ENCODE data around the gene CDH23.
A peak's percentile ranks its signal among the peaks of the same experiment; 100 is the strongest.

CDH23 gene

DNA sequence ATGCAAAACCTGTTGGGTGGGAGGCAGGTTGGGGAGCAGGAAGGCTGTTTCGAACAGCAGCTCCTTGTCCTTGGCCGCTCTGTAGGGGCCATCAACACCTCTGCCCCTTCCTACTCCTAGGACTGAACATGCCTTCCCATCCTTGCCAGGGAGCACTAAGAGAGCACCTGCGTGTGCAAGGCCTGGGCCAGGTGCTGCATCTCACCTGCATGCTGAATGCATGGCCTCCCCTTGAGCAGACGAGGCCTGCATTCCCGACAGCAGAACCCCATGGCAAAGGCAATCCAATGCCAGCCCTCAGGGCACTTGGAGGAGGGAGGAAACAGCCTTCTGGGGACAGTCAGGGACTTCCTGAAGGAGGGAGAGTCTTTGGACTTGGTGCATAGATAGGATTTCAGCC lies 365.6 kb downstream of the CDH23 start:
- DNase-seq (ENCODE audit: low read depth in 1 of 2, low spot score in 1 of 2): no peak

DNA sequence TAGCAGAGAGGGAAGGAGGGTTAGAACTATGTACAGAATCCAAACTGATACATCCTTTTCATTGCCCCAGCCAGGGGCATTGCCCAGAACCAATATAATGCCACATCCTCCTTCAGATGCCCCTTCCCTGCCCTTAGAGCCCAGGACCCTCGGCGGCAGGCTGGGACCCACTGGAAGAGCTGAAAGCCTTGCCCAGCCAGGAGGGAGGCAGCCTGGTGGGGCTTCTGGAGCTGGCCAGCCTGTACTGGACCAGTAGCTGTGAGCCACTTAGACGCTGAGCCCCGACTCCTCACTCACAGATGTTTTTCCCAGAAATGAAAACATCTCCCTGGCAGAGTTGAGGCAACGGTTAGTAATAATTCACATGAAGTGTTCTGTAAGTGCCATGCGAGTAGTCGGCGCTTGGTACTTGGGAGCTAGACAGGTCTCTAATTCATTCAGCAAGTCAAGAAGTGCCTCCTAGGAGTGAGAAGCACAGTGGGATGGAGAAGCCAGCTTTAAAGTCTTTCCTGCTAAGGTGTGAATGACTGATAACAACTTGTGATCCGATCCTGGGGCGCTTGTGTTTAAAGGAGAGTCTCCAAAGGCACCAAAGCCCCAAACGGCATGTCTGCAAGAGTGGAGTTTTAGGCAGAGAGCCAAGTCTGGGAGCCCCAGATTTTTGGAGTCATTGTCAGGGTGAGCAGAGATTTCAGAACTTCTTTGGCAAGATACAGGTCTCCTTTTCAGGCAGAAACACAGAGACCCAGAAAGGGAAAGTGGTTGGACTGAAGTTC lies 366.8 kb downstream of the CDH23 start:
- no peak for DNase-seq (ENCODE audit: low read depth in 1 of 2, low spot score in 1 of 2)

GRCh38 chr10:71765176-71765904 lies 368.6 kb downstream of the CDH23 start:
- DNase-seq (ENCODE audit: low read depth in 1 of 2, low spot score in 1 of 2): no peak

- DNase-seq (ENCODE audit: low read depth in 1 of 2, low spot score in 1 of 2): no peak
These were observed 369.4 kb downstream of the CDH23 start for GRCh38 chr10:71765906-71766716.

DNA sequence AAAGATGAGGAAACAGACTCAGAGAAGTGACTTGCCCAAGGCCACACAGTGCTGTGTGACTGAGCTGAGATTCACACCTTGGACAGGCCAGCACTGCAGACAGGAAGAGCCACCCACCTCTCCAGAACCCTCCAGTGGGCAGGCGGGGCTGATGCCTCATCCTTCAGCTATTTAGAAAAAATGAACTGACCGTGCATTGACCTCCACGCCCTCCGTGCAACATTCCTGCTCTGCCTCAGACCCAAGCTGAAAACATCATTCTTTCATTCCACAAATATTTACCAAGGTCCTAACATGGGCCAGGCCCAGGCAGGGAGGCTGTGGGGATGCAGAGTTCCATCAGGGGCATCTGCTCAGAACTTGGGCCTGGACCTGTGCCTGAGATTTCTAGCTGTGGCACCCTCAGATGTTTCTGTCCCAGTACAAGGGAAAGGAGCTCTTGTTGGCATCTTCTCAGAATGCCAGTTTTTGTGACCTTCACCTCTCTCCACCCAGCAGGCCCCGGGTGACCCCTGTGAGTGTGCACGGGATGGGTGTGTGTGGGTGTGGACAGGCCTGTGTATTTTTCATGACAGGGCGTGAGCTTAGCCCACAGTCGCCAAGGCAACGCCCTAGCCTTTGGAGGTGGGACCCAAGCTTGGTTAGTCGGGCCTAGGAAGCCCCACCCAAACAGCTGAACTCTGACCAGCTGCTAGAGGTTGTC lies 370.1 kb downstream of the CDH23 start:
- no peak for DNase-seq (ENCODE audit: low read depth in 1 of 2, low spot score in 1 of 2)

- no peak for DNase-seq (ENCODE audit: low read depth in 1 of 2, low spot score in 1 of 2)
These were observed 370.8 kb downstream of the CDH23 start for GRCh38 chr10:71767420-71768035.

GRCh38 chr10:71769279-71769823 lies 372.6 kb downstream of the CDH23 start:
- DNase-seq (ENCODE audit: low read depth in 1 of 2, low spot score in 1 of 2): no peak

- no peak for DNase-seq (ENCODE audit: low read depth in 1 of 2, low spot score in 1 of 2)
These were observed 373.5 kb downstream of the CDH23 start for GRCh38 chr10:71770255-71770654.

DNA sequence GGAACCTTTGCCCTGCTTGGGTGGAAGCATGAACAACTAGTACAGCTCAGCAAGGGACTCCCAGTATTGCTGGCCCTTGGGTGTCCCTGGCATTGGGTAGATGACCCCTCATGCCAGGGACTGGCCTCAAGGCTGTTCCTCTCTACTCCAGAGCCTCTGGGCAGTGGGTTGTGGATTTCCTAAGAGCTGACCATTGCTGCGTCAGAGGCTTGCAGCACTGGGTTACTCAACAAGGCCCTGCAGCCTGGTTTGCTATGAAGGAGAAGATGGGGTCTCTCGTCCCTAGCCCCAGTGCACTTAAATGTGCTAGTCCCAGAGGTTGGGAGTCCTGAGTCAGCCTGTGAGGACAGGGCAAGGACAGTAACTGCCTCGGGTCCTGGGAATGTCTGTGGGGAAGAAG lies 374.1 kb downstream of the CDH23 start:
- DNase-seq (ENCODE audit: low read depth in 1 of 2, low spot score in 1 of 2): no peak

- no peak for DNase-seq (ENCODE audit: low read depth in 1 of 2, low spot score in 1 of 2)
These were observed 374.5 kb downstream of the CDH23 start for GRCh38 chr10:71771204-71771603.

DNA sequence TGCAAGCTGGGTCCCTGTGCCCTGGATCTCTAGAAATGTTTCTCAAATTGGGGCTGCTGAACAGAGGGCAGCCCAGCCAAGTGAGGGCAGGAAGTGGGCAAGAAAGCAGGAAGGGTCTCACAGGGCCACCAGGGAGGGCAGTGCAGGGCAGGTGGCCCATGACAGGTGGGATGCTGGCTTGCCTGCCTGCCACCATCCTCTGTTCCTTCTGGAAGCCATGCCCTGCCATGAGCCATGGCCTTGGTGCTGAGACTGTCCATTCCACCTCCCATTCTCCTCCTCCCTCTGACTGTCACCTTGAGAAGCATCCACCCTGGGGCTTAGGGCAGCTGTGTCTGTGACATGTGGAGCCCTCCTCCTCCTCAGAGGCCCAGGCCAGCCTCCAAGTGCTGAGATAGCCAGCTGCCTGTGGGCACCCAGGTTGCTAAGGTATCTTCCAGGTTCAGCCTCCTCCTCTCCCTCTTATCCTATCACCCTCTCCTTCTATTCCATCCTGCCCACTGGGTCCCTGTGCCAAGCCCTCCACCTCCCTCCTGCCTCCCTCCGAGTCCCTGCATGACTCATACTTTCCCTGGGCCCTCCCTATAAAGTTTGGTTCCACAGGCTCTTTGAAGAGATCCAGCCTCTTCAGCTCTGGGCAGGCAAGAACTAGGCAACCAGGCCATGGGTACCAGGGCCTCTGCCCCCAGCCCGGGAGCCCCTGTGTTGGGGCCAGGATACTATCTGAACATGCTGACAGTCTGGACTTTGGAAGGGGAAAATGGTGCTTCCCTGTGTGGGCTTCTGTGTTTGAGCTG lies 375.3 kb downstream of the CDH23 start:
- no peak for DNase-seq (ENCODE audit: low read depth in 1 of 2, low spot score in 1 of 2)

- DNase-seq (ENCODE audit: low read depth in 1 of 2, low spot score in 1 of 2): no peak
These were observed 376.1 kb downstream of the CDH23 start for GRCh38 chr10:71772832-71773220.

GRCh38 chr10:71773221-71773971 lies 376.7 kb downstream of the CDH23 start, which contains the start of gene VSIR:
TSS of gene VSIR (minus strand) at chr10:71773520. CDS start at chr10:71773439, 81 bp downstream.
- peak; percentile 83 to 95 for DNase-seq (ENCODE audit: low read depth in 1 of 2, low spot score in 1 of 2)

- no peak for DNase-seq (ENCODE audit: low read depth in 1 of 2, low spot score in 1 of 2)
These were observed 378.4 kb downstream of the CDH23 start for GRCh38 chr10:71774916-71775702.

DNA sequence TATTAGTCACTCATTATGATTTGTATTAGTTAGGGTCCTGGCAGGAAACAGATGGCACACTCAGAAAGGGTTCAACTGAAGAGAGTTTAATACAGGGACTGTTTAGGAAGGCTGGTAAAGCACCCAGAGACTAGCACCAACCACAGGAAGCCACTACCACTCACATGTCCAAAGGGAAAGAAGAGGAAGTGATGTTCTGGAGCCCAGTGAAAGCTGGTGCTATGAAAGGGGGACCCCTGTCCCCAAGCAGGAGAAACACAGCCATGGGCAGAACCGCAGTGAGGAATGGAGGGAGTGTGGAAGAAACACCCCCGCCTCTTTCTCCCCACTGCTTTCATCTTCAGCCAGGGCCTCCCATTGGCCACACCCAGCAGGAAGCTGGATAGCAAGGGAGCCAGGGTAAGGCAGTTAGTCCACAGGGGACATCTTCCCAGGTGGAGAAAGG lies 379.8 kb downstream of the CDH23 start:
- DNase-seq (ENCODE audit: low read depth in 1 of 2, low spot score in 1 of 2): no peak

DNA sequence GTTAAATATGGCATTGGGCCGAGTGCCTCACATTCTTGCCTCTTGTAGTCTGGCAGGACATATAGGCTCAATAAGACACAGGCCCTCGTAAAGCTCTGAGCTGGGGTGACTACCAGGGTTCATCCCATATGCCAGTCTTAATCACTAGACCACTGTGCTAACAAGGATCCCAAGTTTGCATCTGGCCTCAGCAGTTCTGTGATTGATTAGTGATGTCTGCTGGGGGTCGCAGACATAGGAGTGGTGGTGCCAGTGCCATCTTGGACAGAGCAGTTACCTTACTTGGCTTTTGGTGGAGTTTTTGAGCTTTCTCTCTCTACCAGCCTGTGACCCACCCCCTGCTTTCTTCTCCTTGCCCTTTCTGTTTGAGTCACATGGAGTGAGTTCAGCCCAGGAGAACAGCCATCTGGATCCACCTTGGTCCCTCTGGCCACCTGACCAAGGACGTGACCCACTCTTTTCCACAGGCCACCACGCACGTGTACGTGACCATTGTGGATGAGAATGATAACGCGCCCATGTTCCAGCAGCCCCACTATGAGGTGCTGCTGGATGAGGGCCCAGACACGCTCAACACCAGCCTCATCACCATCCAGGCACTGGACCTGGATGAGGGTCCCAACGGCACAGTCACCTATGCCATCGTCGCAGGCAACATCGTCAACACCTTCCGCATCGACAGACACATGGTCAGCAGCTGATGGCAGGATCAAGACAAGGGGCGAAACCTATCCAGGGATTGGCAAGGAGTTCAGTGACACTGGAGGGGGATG lies 380.7 kb downstream of the CDH23 start:
- no peak for DNase-seq (ENCODE audit: low read depth in 1 of 2, low spot score in 1 of 2)
